Epithelial cell of proximal tubule (primary cell): Measurements from ENCODE around the gene NFIA. TPM values are rescaled to one million over a fixed set of nuclear protein-coding genes. Genes with fewer than 3 reads are reported as not detected.
"Not testable (repeated sequence)": the region's sequence is repeated elsewhere in the genome, so short reads cannot be mapped to it uniquely, and the experiment has no call there.

ENCODE experiments used
- DNase-seq: peaks from one replicate; pipeline ENCODE4 v3.0.0-alpha.2; 2011; ENCODE audit warnings: low read depth
- H3K4me3 ChIP-seq: 2 replicates; pipeline ENCODE4 v1.5.1; 2011; ENCODE audit warnings: low read depth, mild to moderate bottlenecking, low read length
- total RNA-seq: library from RNA; depleted of rRNA; stranded (reverse); fragments of >200 nt; gene quantifications from 2 replicates; pipeline ENCODE4 v1.2.3, GENCODE V29; 2015
- TF ChIP-seq, protein P1 (sequence below): conservative IDR thresholded peaks from 2 replicates; pipeline ENCODE4 v1.5.1; 2012; ENCODE audit warnings: low read depth, mild to moderate bottlenecking, low read length

NFIA gene
- total RNA-seq, 1 donor from 2014 or later: 1.6 TPM

GRCh38 chr1:61123326-61123725, 41.0 kb downstream of the NFIA start:
- no peak for DNase-seq
- TF ChIP-seq, protein P1, sequence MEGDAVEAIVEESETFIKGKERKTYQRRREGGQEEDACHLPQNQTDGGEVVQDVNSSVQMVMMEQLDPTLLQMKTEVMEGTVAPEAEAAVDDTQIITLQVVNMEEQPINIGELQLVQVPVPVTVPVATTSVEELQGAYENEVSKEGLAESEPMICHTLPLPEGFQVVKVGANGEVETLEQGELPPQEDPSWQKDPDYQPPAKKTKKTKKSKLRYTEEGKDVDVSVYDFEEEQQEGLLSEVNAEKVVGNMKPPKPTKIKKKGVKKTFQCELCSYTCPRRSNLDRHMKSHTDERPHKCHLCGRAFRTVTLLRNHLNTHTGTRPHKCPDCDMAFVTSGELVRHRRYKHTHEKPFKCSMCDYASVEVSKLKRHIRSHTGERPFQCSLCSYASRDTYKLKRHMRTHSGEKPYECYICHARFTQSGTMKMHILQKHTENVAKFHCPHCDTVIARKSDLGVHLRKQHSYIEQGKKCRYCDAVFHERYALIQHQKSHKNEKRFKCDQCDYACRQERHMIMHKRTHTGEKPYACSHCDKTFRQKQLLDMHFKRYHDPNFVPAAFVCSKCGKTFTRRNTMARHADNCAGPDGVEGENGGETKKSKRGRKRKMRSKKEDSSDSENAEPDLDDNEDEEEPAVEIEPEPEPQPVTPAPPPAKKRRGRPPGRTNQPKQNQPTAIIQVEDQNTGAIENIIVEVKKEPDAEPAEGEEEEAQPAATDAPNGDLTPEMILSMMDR: no peak
- H3K4me3 ChIP-seq: no peak overlapping the region

DNA sequence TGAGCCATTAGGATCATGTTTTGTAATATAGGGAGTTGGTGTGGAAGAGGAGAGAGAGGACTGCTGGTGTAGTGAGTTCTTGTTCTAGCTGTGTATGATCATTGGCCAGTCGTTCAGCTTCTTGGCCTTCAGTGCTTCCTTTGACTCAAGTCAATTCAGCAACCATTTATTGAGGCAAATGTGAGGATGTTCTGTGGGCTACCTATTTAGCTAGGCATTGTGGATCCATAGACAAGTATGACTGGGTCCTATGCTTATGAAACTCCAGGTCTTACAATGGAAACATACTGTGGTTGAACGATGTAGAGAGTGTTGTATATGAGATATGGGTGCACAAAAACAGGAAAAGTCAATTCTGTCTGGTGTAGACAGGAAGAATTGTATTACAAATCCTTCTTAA, 41.7 kb downstream of the NFIA start:
- H3K4me3 ChIP-seq: no peak overlapping the region
- no peak for DNase-seq
- TF ChIP-seq, protein P1: no peak

- H3K4me3 ChIP-seq: no peak overlapping the region
- no peak for DNase-seq
- TF ChIP-seq, protein P1: no peak
Measured at GRCh38 chr1:61124696-61125095, 42.3 kb downstream of the NFIA start.

- DNase-seq: no peak
- TF ChIP-seq, protein P1: no peak
- no peak overlapping the region for H3K4me3 ChIP-seq
Measured at GRCh38 chr1:61125263-61125662, 42.9 kb downstream of the NFIA start.

- no peak overlapping the region for H3K4me3 ChIP-seq
- TF ChIP-seq, protein P1: no peak
Measured at GRCh38 chr1:61125895-61126294, 43.5 kb downstream of the NFIA start.

DNA sequence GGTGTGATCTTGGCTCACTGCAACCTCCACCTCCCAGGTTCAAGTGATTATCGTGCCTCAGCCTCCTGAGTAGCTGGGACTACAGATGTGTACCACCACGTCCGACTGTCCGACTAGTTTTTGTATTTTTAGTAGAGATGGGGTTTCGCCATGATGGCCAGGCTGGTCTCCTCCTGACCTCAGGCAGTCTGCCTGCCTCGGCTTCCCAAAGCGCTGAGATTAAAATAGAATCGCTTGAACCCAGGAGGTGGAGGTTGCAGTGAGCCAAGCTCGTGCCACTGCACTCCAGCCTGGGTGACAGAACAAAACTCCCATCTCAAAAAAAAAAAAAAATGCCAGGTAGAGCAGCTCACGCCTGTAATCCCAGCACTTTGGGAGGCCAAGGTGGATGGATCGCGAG, 44.5 kb downstream of the NFIA start:
- H3K4me3 ChIP-seq, DNase-seq: not testable (repeated sequence)

More at GRCh38 chr1:61125895-61126294, 43.5 kb downstream of the NFIA start:
- DNase-seq: no peak

DNA sequence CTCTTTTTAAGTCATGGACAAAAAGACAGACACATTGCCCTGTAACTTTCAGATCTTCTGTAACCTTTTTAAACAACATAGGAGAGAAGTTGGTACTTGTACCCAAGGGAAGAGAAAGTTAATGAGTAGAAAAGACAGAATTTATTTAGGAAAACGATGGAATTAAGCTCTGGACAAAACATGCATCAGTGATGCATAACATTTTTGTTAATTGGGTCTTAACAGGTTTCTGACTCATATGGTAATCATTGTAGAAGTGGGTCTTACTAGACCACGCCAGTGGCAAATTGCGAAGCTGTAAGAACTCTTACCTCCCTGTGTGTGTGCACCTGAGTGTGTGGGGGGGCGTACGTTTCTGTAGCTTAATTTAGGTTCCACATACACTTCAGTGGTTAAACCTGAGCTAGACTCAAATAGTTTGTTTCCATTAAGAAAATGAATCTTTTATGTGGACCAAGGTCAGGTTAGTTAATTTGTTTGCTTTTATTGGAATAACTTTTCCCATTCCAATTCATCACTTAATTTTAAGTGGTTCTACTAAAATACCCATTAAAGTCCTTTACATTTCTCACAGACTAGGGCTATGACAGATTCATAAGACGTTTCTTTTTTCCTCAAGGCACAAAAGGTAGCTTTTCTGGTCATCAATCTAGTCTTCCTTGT, 48.1 kb downstream of the NFIA start:
- no peak for DNase-seq
- no peak overlapping the region for H3K4me3 ChIP-seq
- TF ChIP-seq, protein P1: no peak
